Choroid plexus epithelial cell (primary cell): ENCODE measurements around the gene MICB.

ENCODE experiments used
- DNase-seq: peaks from one replicate; pipeline ENCODE4 v3.0.0-alpha.2; 2010; ENCODE audit warnings: low read depth
- H3K4me3 ChIP-seq: 2 replicates; pipeline ENCODE4 v1.5.1; 2011; ENCODE audit warnings: low read depth, mild to moderate bottlenecking, control low read depth, low read length, moderate library complexity
- CTCF ChIP-seq: conservative IDR thresholded peaks from 2 replicates; pipeline ENCODE4 v1.5.1; 2011; ENCODE audit warnings: low read depth, mild to moderate bottlenecking, control low read depth, inconsistent platforms, low read length, moderate library complexity

MICB gene

GRCh38 chr6:31529329-31530150, 31.6 kb downstream of the MICB start:
- DNase-seq: no peak
- no peak for TF ChIP-seq CTCF
- H3K4me3 ChIP-seq: no peak overlapping the region

GRCh38 chr6:31530659-31531058, 32.7 kb downstream of the MICB start:
- no peak for DNase-seq
- no peak for TF ChIP-seq CTCF
- no peak overlapping the region for H3K4me3 ChIP-seq

GRCh38 chr6:31531162-31531561, 33.2 kb downstream of the MICB start:
- no peak for DNase-seq
- TF ChIP-seq CTCF: no peak
- no peak overlapping the region for H3K4me3 ChIP-seq

- no peak for DNase-seq
- TF ChIP-seq CTCF: no peak
- no peak overlapping the region for H3K4me3 ChIP-seq
These were observed 34.1 kb downstream of the MICB start for GRCh38 chr6:31531771-31532643.

- no peak overlapping the region for H3K4me3 ChIP-seq
- TF ChIP-seq CTCF: no peak
- DNase-seq: no peak
These were observed 34.9 kb downstream of the MICB start for GRCh38 chr6:31532644-31533454.

- DNase-seq: no peak
- TF ChIP-seq CTCF: no peak
- no peak overlapping the region for H3K4me3 ChIP-seq
These were observed 35.5 kb downstream of the MICB start for GRCh38 chr6:31533455-31533841.
